WERI-Rb-1 (cell line): Measurements from ENCODE around the gene EPHA4.

Source experiments
- DNase-seq: peaks from one replicate; pipeline ENCODE4 v3.0.0-alpha.2; 2020
- H3K27ac ChIP-seq: fragments of 250-450 bp; sonication (Bioruptor Pico); 2 replicates; pipeline ENCODE4 v1.5.1; 2020; ENCODE audit warnings: mild to moderate bottlenecking, moderate library complexity
- H3K27me3 ChIP-seq: fragments of 250-450 bp; sonication (Bioruptor Pico); 2 replicates; pipeline ENCODE4 v1.5.1; 2021; ENCODE audit warnings: mild to moderate bottlenecking, low read depth, moderate library complexity; ENCODE audit not compliant: insufficient read depth, severe bottlenecking
- H3K36me3 ChIP-seq: fragments of 250-450 bp; sonication (Bioruptor Pico); 2 replicates; pipeline ENCODE4 v1.5.1; 2020; ENCODE audit warnings: mild to moderate bottlenecking, moderate library complexity
- H3K4me3 ChIP-seq: 2 replicates; pipeline ENCODE4 v1.5.1; 2011; ENCODE audit warnings: low read depth, mild to moderate bottlenecking, control low read depth, low read length
- H3K9me3 ChIP-seq: fragments of 250-450 bp; sonication (Bioruptor Pico); 2 replicates; pipeline ENCODE4 v1.5.1; 2021; ENCODE audit warnings: mild to moderate bottlenecking, moderate library complexity; ENCODE audit not compliant: severe bottlenecking
- CTCF ChIP-seq: IDR thresholded peaks from 2 replicates; pipeline ENCODE4 v1.5.1; 2011; ENCODE audit warnings: low read depth, mild to moderate bottlenecking, control low read depth, inconsistent platforms, low read length

The EPHA4 gene

GRCh38 chr2:221530653-221531037, 41.5 kb downstream of the EPHA4 start:
- TF ChIP-seq CTCF: no peak
- H3K27me3 ChIP-seq: no peaks in the 10 kb centered on the region
- no peaks in the 10 kb centered on the region for H3K9me3 ChIP-seq
- H3K36me3 ChIP-seq: no peaks in the 10 kb centered on the region
- no peak overlapping the region for H3K27ac ChIP-seq
- no peak overlapping the region for H3K4me3 ChIP-seq
- DNase-seq: no peak

- no peak for TF ChIP-seq CTCF
- Histone ChIP-seq H3K9me3 (no peaks in the 10 kb centered on the region), H3K27me3 (no peaks in the 10 kb centered on the region), H3K4me3 (no peak overlapping the region), H3K27ac (no peak overlapping the region), H3K36me3 (no peaks in the 10 kb centered on the region)
- DNase-seq: no peak
Measured at GRCh38 chr2:221529943-221530652, 42.0 kb downstream of the EPHA4 start.

GRCh38 chr2:221529177-221529942, 42.7 kb downstream of the EPHA4 start:
- no peaks in the 10 kb centered on the region for H3K36me3 ChIP-seq

GRCh38 chr2:221527776-221528309, 44.3 kb downstream of the EPHA4 start:
- DNase-seq: no peak
- no peak overlapping the region for H3K4me3 ChIP-seq
- H3K9me3 ChIP-seq: no peaks in the 10 kb centered on the region
- H3K27ac ChIP-seq: no peak overlapping the region
- no peak for TF ChIP-seq CTCF
- H3K27me3 ChIP-seq: no peaks in the 10 kb centered on the region
- no peaks in the 10 kb centered on the region for H3K36me3 ChIP-seq

More at GRCh38 chr2:221529177-221529942, 42.7 kb downstream of the EPHA4 start:
- Histone ChIP-seq H3K27me3 (no peaks in the 10 kb centered on the region), H3K27ac (no peak overlapping the region), H3K4me3 (no peak overlapping the region), H3K9me3 (no peaks in the 10 kb centered on the region)
- TF ChIP-seq CTCF: no peak
- no peak for DNase-seq

- Histone ChIP-seq H3K36me3 (no peaks in the 10 kb centered on the region), H3K27ac (no peak overlapping the region), H3K27me3 (no peaks in the 10 kb centered on the region), H3K9me3 (no peaks in the 10 kb centered on the region), H3K4me3 (no peak overlapping the region)
- DNase-seq: no peak
- no peak for TF ChIP-seq CTCF
Measured at GRCh38 chr2:221524158-221524557, 47.9 kb downstream of the EPHA4 start.
